Fibroblast of the aortic adventitia (primary cell): ENCODE measurements around the gene GPR108. TPM values are rescaled to one million over a fixed set of nuclear protein-coding genes. Genes with fewer than 3 reads are reported as not detected.

ENCODE experiments used
- DNase-seq: peaks from one replicate; pipeline ENCODE4 v3.0.0-alpha.2; 2010; ENCODE audit warnings: low read depth
- H3K4me3 ChIP-seq: 2 replicates; pipeline ENCODE4 v1.5.1; 2011; ENCODE audit warnings: low read depth, mild to moderate bottlenecking, control low read depth, low read length, moderate library complexity
- CTCF ChIP-seq: IDR thresholded peaks from 2 replicates; pipeline ENCODE4 v1.5.1; 2011; ENCODE audit warnings: mild to moderate bottlenecking, low read length, control low read depth, inconsistent platforms; ENCODE audit not compliant: insufficient read depth
- total RNA-seq: library from RNA; depleted of rRNA; stranded (reverse); fragments of >200 nt; gene quantifications from 2 replicates; pipeline ENCODE4 v1.2.3, GENCODE V29; 2012; ENCODE audit warnings: low replicate concordance

Gene GPR108
- total RNA-seq, 1 donor = 32.5 TPM

GRCh38 chr19:6718741-6719539, 18.4 kb downstream of the GPR108 start:
- peak overlapping the region; percentile 70 for H3K4me3 ChIP-seq
- no peak for TF ChIP-seq CTCF
- peak; percentile 49 for DNase-seq

- TF ChIP-seq CTCF = no peak
- no peak overlapping the region for H3K4me3 ChIP-seq
- DNase-seq = no peak
Observed at GRCh38 chr19:6718111-6718740, 19.2 kb downstream of the GPR108 start.

GRCh38 chr19:6717441-6717971, 19.9 kb downstream of the GPR108 start:
- TF ChIP-seq CTCF = no peak
- no peak overlapping the region for H3K4me3 ChIP-seq
- no peak for DNase-seq

GRCh38 chr19:6717036-6717435, 20.3 kb downstream of the GPR108 start:
- H3K4me3 ChIP-seq = no peak overlapping the region
- peak; percentile 4 for TF ChIP-seq CTCF
- no peak for DNase-seq

GRCh38 chr19:6716610-6716970, 20.8 kb downstream of the GPR108 start:
- H3K4me3 ChIP-seq = no peak overlapping the region
- no peak for TF ChIP-seq CTCF
- DNase-seq = no peak

GRCh38 chr19:6714749-6715555, 22.4 kb downstream of the GPR108 start:
- TF ChIP-seq CTCF = no peak
- H3K4me3 ChIP-seq = no peak overlapping the region
- DNase-seq = no peak
